Right hindlimb (tissue), 1 donor: Measurements from ENCODE around the gene NPR2.

ENCODE experiments used
- DNase-seq: peaks from one replicate; pipeline ENCODE4 v3.0.0-alpha.2; 2018

The NPR2 gene

DNA sequence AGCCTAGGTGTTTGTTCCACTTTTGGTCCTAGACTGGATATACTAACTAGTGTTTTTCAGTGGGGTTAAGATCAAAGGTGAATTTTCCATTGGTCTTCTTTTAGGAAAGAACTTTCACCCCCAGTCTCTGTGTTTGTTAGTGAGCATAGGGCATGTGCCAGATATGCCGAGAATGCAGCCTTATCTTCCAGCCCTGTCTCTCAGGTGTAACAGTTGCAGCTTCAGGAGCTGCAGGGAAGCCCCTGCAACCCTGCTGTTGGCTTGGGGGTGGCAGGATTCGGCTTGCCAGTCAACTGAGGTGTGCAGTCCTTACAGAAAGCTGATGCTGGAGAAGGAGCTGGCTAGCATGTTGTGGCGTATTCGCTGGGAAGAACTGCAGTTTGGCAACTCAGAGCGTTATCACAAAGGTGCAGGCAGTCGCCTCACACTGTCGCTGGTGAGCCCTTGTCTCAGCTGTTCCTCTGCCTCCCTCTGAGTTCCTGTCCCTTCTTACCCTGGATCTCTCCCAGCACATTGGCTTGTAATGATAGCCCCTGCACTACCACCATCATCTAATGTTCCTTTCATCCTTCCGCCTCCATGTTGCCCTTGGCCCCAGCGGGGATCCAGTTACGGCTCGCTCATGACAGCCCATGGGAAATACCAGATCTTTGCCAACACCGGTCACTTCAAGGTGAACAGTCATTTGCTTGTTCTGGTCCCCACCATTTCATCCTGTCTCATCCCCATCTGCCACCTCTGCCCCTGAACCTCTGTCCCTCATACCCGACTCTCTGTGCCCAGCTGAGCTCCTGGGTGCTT, 10.1 kb downstream of the NPR2 start:
- DNase-seq: no peak

DNA sequence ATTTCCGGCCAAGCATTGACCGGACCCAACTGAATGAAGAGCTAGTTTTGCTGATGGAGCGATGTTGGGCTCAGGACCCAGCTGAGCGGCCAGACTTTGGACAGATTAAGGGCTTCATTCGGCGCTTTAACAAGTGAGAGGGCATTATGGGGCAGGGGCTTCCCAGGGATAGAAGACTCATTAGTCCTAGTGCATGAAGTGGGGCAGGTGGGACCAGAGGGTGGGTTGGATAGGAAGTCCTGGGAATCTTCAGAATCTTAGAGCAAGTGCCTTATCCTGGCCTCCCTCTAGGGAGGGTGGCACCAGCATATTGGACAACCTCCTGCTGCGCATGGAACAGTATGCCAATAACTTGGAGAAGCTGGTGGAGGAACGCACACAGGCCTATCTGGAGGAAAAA, 14.7 kb downstream of the NPR2 start:
- no peak for DNase-seq

DNA sequence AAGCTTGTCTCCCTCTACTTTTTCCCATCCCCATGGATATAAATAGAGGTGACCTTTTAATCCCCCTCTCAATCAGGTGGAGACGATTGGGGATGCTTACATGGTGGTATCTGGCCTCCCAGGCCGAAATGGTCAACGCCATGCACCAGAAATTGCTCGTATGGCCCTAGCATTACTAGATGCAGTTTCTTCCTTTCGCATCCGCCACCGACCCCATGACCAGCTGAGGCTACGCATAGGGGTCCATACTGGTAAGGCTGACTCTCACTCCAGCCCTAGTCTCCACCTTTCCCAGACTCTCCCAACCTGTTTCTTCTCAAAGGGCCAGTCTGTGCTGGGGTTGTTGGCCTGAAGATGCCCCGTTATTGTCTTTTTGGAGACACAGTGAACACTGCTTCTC, 17.0 kb downstream of the NPR2 start:
- no peak for DNase-seq

DNA sequence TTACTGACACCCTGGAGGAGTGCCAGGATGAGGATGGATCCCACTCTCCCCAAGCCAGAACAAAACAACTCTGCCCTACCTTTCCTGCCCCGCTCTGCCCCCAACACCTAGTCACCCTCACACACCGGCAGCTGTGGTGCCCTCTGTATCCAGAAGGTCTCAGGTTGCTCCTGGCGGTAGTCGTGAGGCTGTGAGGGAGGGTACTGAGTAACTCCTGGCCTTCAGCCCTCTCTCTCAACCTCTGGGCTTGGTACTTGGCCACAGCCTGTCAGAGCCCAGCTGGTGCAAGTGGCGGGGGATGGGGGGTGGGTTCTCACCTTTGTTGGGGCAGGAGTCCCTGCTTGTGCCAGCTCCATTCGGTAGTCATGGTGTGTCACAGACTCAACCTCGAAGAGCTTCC, 18.7 kb downstream of the NPR2 start:
- DNase-seq: no peak

DNA sequence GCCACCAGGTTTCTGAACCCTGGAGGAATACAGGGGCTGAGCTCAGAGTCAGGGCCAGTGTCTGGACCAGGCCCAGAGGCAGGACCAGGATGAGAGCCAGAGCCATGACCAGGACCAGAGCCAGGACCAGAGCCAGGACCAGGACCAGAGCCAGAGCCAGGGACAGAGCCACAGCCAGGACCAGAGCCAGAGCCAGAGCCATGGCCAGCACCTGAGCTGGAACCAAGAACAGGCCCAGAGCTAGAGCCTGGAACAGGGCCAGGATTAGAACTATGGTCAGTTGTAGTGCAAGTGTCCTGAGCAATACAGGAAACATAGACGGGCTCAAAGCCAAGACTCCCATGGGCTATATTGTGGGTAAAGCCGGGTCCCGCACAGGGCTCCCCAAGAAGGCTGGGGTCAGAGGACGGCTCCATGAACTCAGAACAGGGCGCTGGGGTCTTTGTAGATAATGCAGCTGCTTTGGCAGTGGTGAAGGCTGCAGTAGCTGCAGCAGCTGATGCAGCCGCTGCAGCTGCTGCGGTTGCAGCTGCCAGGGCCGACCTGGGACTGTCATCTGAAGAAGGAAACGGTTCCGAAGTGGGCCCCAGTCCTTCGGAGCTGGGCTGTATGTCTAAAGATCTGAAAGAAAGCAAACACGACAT, 20.1 kb downstream of the NPR2 start:
- no peak for DNase-seq

DNA sequence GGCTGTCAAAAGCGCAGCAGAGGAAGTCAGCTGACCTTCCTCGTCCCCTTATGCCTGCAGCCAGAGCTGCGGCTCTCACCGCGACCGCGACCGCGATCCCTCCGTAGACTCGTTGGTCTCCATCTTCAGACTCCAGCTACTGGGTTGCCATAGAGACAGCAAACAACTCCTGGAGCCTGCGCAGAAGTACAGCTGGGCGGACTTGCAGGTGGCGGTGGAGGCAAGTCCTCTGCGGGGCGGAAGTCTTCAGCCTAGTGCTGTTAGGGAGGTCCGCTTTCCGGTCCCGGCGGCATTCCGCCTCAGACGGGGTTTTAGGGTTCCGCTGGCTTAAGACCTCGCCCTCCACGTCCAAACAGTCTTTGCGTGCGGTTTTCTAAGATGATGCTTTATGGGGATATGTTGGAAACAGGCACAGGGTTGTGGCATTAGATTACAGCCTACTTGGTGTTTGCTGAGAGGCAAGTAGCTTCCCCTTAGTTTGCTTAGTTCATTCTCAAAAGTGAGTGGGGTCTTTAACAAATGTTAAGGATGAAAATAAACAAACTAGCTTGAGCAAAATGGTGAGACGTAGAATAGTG, 20.7 kb downstream of the NPR2 start, which contains the start of gene SPAG8:
Gene SPAG8 (minus strand): TSS at position 238 of the 578 bp plus-strand sequence. CDS start 115 bp downstream, at position 123.
- DNase-seq: peak; percentile 96

DNA sequence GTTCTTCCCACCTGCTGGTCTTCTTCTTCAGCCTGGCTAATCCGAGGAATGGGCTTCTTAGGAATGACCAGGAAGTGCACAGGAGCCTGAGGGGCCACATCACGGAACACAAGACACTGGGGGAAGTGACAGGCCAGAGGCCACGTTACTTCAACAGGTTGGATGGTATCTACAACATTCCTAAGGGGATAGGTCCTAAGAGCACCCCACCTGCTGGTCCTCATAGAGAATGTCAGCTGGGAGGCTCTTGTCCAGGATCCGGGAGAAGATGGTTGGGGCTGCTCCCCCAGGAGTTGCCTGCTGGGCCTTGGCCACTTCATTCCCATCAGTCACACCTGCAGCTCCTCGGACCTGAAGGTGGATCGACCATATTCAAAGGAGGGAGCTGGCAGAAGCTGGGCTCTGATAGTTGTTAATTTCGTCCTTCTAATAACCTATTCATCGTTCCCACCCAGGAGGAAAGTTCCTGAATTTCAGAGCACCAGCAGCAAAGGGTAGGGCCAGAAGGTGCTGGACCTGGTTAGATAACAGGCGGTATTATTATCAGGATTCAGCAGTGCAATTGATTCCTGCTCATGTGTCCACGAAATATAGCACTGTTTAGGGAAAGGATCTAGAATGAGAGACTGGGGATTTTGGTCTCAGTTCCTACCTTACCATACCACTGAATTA, 22.2 kb downstream of the NPR2 start:
- no peak for DNase-seq

DNA sequence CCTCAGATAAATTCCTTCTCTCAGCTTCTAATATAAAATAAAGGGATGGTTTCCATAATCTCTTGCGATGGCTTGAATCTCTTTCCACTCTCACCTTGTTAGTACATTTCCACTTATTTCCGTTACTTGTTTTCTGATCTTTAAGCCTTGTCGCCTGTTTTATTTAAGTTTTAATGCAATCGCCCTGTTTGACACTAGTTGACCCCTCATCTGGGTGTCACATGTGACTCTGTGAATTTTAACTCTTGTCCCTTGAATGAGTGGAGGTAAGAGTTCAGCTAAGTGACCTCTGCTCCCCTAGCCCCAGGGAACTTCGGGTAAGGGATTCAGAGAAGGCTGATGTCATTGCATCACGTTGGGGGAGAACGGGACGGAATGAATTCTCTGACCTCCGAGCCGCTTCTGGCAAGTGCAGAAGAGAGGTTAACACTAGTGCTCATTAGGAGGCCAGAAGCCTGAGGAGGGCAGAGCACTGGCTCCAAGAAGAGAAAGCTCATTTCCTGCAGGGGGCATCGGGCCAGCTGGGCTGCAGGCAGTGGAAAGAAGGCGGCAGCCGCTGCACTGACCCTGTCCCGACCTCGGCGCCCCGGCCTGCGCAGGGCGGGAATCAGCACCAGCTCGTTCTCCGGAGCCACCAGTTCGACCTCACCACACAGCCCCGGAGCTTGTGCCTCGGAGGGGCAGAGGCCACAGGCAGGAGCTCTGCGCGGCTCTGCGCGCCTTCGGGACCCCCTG, 22.9 kb downstream of the NPR2 start:
- peak; percentile 81 for DNase-seq

DNA sequence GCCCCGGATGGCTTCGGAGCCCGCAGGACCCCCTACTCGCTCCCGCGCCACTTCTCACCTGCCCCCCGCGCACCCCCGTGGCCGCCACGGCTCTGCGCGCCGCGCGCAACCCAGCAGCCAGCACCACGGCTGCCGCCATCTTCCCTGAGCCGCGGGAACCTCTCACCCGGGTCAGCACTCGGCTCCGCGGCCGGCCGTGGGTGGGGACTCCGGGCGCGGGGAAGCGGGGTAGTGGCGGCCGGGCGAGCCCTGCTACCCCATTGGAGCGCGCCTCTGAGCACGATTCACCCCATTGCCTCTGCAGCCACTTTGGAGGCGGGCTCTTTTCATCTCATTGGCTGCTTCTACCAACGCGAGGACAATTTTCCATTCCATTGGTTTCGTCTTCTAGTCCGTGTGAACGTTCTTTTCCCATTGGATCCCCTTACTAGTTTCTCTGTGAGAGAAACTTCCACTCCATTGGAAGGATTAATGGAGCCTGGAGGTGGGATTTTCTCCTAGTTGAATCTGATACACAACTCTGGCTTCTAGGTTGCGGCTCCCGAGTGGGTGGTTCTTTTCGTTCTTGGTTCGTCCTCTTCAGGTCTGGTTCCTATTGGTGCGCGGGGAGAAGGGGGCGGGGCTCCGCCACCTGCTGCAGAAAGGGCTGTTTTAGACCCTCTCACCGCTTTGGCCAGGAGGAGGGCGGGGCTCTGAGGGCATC, 23.6 kb downstream of the NPR2 start, which contains the start of gene HINT2:
Gene HINT2 (minus strand): TSS at position 202 of the 703 bp plus-strand sequence. CDS start 63 bp downstream, at position 139.
- peak; percentile 97 for DNase-seq

DNA sequence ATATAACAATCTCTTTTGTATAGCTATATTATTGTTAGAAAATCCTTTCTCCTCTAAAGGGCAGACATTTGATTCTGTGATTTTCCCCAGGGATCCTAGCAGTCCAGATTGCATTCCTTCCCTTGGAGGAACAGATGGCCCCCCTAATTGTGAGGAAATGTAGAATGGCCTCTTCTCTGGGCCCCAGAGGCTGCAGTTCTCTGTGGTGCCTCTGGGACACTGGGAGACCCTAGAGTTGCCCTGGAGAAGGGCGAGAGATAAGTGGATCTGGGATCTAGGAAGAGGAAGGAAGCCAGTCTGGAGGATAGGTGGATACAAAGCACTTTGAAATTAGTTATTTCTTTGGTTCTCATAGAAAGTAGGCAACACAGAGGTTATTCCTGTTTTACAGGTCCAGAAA, 25.3 kb downstream of the NPR2 start:
- no peak for DNase-seq

DNA sequence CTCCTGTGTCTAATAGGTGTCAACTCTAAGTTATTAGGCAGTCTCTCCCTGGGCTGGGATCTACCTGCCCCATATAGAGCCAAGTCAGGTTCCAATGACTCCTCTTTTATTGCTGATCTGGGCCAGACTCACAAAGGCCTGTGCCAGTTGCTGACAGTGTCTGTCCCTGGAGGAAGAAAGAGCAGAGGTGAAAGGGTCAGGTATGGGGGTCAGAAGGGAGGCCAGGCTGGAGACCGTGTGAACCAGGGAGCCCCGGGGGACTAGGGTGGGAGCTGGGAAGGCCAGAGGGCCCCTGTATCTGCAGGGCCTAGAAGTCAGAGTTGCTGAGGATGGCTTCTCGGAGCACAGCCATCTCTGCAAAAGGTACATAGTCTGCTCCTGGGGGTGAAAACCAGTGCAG, 26.9 kb downstream of the NPR2 start:
- DNase-seq: no peak

DNA sequence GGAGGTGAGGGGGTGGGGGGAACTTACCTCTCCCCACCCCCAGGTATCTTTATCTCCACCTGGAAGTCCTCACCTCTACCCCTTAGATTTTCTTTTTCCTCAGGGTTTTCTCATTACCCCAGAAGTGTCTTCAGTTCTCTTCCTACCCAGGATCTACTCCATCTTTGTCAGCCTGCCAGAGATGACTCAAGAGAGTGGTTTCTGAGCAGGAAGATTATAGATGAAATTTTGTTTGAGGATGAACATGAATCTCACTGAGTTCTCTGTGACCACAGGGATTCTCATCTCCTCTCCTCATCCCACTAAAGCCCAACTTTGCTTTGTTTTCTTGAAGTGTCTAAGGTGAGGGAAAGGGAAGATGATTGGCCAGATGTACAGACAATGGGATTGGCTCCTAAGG, 28.7 kb downstream of the NPR2 start:
- DNase-seq: no peak

DNA sequence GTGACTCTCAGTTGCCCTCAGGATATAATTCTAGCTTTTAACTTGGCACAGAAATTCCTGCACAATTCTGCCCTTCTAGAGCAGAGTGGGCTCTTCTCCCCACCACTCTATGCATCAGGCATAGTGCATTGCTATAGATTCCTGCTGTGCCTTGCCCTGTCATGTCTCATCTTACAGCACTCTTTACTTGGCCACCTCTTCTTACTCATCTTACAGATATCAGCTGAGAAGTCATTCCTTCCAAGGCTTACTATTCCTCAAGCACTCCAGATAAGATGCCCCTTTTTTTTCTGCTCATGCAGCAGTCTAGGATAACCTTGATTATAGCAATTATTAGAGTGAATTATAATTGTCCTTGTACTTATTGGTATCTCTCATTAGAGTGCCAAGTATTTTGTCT, 31.5 kb downstream of the NPR2 start:
- no peak for DNase-seq

DNA sequence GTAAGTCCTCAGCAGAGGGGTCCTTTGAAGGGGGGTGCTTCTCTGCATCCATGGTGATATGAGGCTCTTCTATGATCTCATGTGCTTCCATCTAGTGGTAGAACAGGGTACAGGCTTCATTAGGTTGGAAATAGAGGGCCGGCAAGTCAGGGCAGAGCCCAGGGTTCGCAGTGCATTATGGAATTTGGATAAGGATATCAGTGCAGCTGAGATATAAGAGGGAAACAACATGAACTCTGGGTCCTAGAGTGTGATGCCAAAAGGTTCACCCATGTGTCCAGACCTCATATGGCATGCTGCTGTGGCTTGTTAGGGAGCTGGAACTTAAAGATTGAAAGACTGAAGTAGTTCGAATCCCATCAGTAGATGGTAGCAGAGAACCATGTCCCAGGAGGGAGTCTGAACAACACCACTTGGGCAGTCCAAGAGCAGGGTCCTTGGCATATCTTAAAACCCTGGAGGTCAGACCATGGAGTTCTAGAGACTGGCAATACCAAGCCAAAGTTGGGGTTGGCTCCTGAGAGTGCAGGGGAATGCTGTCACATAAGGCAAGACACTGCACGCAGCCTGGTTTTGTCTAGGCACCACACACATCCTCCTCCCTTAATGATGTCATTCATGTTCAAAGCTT, 34.8 kb downstream of the NPR2 start:
- DNase-seq: no peak

DNA sequence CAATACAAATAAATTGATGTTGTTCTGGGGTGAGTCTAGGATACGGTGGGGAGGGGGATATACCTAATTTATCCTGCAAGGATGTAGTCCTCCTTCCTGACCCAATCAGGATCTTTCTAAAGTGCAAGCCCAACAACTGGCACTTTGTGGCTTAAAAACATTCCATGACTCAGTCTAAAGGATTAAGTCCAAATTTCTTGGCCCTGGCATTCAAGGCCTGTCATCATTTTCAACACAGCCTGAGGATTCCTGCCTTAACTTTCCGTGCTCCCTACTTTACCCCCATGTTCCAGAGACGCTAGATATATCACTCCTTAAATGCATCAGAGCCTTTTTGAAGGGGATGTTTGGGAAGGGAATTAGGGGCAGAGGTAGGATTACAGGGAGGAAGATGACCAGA, 36.1 kb downstream of the NPR2 start:
- DNase-seq: no peak

DNA sequence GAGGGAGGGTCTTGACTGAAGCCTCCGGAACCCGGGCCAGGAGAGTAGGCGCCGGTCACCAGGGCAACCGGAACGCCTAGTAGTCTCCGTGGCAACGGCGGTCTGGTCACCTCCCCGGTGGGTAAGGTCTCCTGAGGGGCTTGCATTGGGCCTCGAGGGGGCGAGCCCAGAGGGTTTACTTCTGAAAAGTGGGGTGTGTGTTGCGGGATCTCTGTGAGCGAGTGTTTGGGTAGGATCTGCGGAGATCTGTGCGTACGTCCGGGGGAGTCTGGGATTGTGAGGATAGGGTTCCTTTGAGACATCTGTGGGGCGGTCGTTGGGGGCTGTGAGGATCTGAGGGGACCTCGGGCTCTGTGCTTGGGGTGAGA, 37.3 kb downstream of the NPR2 start, which contains the start of gene FAM221B:
Gene FAM221B (minus strand): TSS at position 17 of the 368 bp plus-strand sequence. CDS start 2,571 bp downstream, outside the sequence.
- no peak for DNase-seq

DNA sequence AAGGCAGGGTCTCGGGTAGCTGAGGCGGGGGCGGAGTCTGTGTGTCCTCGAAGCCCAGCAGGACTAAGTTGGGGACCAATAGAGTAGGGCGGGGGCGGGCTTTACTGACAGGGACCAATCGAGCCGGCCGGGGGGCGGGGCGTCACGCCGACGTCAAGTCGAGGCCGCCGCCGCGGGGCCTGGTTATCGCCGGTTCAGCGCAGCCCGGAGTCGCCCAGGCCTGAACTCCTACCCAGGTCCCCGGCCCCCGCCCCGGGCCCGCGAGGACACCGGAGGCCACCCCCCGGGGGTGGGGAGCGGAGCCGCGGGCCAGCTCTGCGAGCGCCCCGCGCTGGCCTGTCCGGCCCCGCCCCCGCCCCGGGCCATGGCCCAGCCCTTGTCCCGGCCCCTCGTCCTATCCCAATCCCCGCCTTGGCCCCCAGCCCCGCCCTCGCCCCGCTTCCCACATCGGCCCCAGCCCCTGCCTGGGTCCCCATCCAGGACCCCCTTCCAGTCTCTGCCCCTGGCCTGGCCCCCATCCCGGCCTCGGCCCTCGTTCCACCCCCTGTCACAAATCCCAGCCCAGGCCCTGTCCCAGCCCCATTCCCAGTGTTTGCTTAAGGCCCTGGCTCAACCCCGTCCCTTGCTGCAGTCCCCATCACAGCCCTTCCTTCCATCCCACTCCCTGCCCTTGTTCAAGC, 37.8 kb downstream of the NPR2 start, which contains the start of gene TMEM8B:
Gene TMEM8B (plus strand): TSS at position 145 of the 680 bp plus-strand sequence. CDS start 220 bp downstream, at position 365.
- peak; percentile 97 for DNase-seq

DNA sequence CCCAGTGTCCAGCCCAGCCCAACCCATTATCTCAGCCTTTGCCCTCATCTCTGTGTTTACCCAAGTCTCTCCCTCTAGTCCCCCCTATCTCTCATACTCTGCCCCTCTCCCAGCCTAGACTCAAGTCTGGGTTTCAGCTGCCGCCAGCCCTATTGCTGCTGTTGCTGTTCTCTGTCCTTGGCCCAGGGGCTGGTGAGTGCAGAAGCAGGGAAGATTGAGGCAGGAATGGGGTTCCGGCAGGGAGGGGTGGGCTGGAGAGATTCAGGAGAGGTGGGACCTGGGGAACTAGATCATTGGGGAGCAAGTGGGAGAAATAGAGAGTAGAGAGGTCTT, 38.3 kb downstream of the NPR2 start:
- no peak for DNase-seq

DNA sequence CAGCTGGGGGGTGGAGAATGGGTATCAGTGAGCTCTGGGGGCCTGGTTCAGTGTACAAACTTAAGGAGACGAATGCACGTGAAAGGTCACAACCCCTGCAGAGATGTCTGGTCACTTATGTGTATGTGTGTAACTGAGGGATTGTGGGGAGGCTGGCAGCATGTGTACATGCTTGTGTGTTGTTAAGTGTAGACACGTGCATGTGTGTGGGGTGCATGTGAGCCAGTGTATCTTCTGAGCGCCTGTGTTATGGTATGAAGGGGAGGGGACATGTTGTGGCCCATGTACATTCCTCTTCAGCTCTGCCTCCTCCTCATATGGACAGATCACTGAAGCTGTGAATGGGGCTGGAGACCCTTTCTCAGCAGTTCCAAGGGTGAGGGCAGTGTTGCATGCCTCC, 39.6 kb downstream of the NPR2 start:
- DNase-seq: no peak

DNA sequence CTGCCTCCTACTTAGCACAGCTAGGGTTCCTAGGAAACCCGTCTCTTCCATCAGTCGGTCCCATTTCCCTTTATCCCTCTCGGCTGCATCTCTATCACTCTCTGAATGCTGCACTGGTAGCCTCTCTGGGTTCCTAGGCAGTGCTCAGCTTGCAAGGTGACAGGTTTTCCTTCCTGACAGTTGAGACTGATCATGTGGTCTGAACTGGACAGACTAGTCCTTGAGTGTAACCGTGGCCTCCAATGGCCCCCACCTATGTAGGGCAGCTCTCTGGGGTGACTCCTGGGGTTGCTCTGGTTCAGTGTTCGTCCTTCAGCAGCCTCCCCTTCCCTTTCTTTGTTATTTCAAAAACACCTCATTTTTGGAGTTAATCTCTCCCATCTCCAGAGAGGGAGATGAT, 41.4 kb downstream of the NPR2 start:
- no peak for DNase-seq
